Measurements from ENCODE around the gene DLGAP1.
A peak's percentile ranks its signal among the peaks of the same experiment; 100 is the strongest.

The DLGAP1 gene

GRCh38 chr18:3463051-3463450 is 992.1 kb downstream of the DLGAP1 start:
- Histone ChIP-seq H3K4me1 (ENCODE audit: insufficient read depth, poor library complexity, severe bottlenecking) (peaks cover 33% of the 10 kb centered on the region), H3K36me3 (ENCODE audit: low read depth) (peaks cover 31% of the 10 kb centered on the region), H3K27ac (ENCODE audit: poor library complexity, severe bottlenecking) (peak overlapping the region; percentile 15), H3K9me3 (ENCODE audit: severe bottlenecking) (no peaks in the 10 kb centered on the region), H3K4me3 (ENCODE audit: severe bottlenecking) (no peak overlapping the region), H3K27me3 (ENCODE audit: insufficient read depth, poor library complexity, severe bottlenecking) (no peaks in the 10 kb centered on the region)
- no peak for DNase-seq (ENCODE audit: low spot score)
- ATAC-seq (ENCODE audit: low read depth): no peak
- TF ChIP-seq CTCF (IDR thresholded peaks at IDR 0.05; ENCODE audit: poor library complexity, severe bottlenecking): no peak

- H3K4me1 ChIP-seq (ENCODE audit: insufficient read depth, poor library complexity, severe bottlenecking): peaks cover 44% of the 10 kb centered on the region
These were observed 993.4 kb downstream of the DLGAP1 start for GRCh38 chr18:3461704-3462103.

GRCh38 chr18:3460823-3461398 is 994.2 kb downstream of the DLGAP1 start:
- no peaks in the 10 kb centered on the region for H3K9me3 ChIP-seq (ENCODE audit: severe bottlenecking)
- H3K4me1 ChIP-seq (ENCODE audit: insufficient read depth, poor library complexity, severe bottlenecking): peaks cover 44% of the 10 kb centered on the region
- no peak for ATAC-seq (ENCODE audit: low read depth)
- peaks cover 52% of the 10 kb centered on the region for H3K36me3 ChIP-seq (ENCODE audit: low read depth)
- no peak for TF ChIP-seq CTCF (IDR thresholded peaks at IDR 0.05; ENCODE audit: poor library complexity, severe bottlenecking)
- DNase-seq (ENCODE audit: low spot score): no peak
- H3K4me3 ChIP-seq (ENCODE audit: severe bottlenecking): no peak overlapping the region
- no peaks in the 10 kb centered on the region for H3K27me3 ChIP-seq (ENCODE audit: insufficient read depth, poor library complexity, severe bottlenecking)
- no peak overlapping the region for H3K27ac ChIP-seq (ENCODE audit: poor library complexity, severe bottlenecking)

More at GRCh38 chr18:3461704-3462103, 993.4 kb downstream of the DLGAP1 start:
- Histone ChIP-seq H3K36me3 (ENCODE audit: low read depth) (peaks cover 44% of the 10 kb centered on the region), H3K27me3 (ENCODE audit: insufficient read depth, poor library complexity, severe bottlenecking) (no peaks in the 10 kb centered on the region), H3K4me3 (ENCODE audit: severe bottlenecking) (no peak overlapping the region), H3K9me3 (ENCODE audit: severe bottlenecking) (no peaks in the 10 kb centered on the region), H3K27ac (ENCODE audit: poor library complexity, severe bottlenecking) (no peak overlapping the region)
- TF ChIP-seq CTCF (IDR thresholded peaks at IDR 0.05; ENCODE audit: poor library complexity, severe bottlenecking): no peak
- no peak for ATAC-seq (ENCODE audit: low read depth)
- no peak for DNase-seq (ENCODE audit: low spot score)

- Histone ChIP-seq H3K4me3 (ENCODE audit: severe bottlenecking) (no peak overlapping the region), H3K27me3 (ENCODE audit: insufficient read depth, poor library complexity, severe bottlenecking) (no peaks in the 10 kb centered on the region), H3K9me3 (ENCODE audit: severe bottlenecking) (no peaks in the 10 kb centered on the region), H3K4me1 (ENCODE audit: insufficient read depth, poor library complexity, severe bottlenecking) (peaks cover 57% of the 10 kb centered on the region), H3K27ac (ENCODE audit: poor library complexity, severe bottlenecking) (peak overlapping the region; percentile 93), H3K36me3 (ENCODE audit: low read depth) (peaks cover 68% of the 10 kb centered on the region)
- TF ChIP-seq CTCF (IDR thresholded peaks at IDR 0.05; ENCODE audit: poor library complexity, severe bottlenecking): no peak
- ATAC-seq (ENCODE audit: low read depth): peak; percentile 80
- no peak for DNase-seq (ENCODE audit: low spot score)
These were observed 995.9 kb downstream of the DLGAP1 start for GRCh38 chr18:3458952-3459853.

Measured in RWPE2 (cell line).